ENCODE results near the gene PLEKHA6.
"Not testable (repeated sequence)": the region's sequence is repeated elsewhere in the genome, so short reads cannot be mapped to it uniquely, and the experiment has no call there.

PLEKHA6 gene

DNA sequence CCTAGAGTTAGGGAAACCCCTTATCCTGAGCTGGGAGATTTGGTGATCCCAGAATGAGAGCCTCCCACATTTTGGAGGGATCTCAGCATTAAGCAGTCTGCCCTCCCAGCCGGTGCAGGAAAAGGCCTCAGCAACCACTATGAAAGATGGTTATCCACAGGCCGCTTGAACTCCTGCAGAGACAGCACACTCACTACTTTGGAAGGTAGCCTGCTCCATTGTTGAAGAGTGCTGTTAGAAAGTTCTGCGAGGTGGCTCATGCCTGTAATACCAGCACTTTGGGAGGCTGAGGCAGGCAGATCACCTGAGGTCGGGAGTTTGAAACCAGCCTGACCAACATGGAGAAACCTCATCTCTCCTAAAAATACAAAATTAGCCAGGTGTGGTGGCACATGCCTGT lies 48.8 kb downstream of the PLEKHA6 start:
- DNase-seq = not testable (repeated sequence)

DNA sequence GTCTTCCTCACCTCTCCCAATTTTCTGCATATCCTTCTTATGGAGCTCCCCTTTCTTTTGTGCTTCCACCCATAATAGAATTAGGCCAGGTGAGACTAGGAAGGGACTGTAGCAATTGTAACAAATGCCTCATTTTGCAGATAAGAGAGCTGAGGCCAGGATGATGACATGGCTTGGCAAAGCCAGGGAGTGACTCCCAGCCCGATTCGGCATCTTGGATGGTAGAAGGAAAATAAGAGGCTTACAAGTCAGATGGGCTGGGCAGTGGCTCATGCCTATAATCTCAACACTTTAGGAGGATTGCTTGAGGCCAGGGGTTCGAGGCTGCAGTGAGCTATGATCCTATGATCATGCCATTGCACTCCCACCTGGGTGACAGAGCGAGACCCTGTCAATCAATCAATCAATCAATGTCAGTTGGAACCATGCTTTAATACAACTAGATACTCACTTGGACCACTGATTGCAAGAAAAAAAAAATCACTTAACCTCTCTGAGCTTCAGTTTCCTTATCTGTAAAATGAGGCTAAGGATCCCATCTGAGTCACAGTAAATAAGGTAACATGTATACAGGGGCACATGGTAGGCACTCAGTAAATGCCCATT lies 51.6 kb downstream of the PLEKHA6 start:
- no peak for DNase-seq

DNA sequence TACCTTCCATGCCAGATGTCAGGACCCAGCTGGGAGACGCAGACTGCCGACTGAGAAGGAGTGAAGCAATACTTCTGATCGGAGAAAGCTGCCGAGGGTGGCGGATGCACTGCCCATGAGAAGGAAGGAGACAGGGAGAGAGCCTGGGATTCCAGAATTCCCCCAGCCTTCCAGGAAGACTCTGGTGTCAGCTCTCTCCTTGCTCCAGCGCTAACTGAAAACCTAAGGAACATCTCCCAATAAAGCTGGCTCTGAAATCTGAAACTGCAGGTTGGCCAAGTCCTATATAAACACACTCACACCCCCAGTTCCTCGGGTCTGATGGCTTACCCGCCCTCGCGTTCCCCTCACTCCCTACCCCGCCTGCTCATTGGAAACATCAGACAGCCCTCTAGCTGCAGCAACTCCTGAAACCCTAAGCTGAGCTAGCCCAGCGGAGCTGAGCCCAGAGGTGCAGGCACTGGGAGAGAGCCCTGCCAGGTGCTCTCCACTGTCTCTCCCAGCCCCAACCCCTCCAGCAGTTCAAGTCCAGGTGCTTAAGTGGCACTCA lies 52.3 kb downstream of the PLEKHA6 start:
- no peak for DNase-seq

DNA sequence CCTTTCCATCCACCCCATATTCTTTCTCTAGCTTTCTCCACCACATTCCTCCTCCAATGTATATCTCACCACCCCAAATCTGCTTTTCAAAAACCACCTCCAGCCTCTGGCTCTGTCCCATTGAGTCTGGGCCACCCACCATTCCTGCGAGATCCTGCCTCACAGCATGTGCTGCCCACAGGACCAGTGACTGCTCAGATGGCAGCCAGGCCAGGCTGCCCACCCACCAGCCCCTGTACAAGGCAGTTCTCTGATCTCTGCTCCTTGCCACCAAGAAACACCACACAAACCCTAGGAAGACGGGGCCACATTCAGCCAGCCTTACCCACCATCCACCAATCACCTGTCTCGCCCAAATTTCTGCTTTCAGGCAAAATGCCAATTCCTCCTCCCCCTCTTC lies 53.7 kb downstream of the PLEKHA6 start:
- DNase-seq = no peak

DNA sequence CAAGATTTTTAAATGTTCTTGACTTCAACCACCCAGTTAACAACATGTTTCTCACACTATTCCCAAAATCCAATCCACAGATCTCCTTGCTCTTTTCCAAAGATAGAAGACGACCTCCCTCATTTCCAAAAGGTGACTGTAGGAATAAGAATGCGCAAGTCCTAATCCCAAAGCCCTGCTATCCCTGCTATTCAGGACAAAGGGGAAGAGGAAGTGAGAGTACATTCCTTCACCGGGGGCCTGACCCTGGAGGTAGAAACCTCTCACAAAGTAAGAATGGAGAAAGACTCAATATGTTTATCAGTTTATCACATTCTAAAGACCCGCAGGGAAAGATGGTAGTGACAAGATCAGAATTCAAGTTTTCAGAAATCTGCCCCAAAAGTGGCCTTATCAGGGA lies 55.7 kb downstream of the PLEKHA6 start:
- DNase-seq = no peak

DNA sequence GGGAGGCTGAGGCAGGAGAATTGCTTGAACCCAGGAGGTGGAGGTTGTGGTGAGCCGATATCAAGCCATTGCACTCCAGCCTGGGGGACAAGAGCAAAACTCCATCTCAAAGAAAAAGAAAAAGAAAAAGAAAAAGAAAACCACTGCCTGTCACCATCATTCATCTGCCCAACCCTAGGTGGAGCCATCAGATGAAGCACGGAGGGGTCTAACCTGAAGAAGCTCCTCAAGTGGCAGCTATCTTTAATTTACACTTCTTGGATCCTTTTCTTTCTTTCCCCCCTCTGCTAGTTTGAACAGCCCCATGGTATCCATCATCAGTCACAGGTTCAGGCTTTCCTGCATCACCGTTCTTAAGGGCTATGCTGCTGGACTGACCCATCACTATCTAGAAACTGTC lies 57.0 kb downstream of the PLEKHA6 start:
- no peak for DNase-seq

DNA sequence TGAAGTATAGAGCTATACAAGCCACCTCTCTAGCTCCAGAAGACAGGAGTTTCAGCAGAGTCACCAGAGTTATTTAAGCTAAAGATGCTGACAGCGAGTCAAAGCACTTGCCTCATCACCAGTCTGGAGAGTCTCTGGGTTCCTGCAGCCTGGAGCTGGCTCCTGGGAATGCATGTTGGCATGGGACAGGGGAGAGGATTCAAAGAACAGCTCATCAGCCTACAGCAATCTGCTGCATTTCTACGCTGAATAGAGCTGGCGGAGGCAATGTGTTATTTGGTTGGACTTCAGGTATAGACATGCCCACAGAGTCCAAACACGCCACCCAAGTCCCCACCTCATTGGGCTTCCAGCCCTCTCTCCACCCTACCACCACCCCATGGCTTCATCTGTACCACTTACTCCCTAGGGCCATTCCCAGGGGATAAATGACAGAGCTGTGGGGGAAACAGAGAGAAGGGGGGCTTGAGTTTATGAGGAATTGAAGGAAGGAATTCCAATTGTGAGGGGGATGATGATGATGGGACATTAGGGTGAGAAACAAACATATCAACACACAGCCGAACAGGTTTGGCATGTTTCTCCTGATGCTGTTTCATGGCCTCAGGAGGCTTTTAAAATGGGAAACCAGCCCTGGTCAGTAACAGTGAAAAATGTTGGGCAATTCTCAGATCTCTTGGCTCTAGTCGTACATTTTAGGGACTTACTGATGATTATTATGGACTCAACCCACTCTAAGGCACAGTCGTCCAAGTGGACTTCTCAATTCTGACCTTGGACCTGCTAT lies 58.4 kb downstream of the PLEKHA6 start:
- DNase-seq = no peak

DNA sequence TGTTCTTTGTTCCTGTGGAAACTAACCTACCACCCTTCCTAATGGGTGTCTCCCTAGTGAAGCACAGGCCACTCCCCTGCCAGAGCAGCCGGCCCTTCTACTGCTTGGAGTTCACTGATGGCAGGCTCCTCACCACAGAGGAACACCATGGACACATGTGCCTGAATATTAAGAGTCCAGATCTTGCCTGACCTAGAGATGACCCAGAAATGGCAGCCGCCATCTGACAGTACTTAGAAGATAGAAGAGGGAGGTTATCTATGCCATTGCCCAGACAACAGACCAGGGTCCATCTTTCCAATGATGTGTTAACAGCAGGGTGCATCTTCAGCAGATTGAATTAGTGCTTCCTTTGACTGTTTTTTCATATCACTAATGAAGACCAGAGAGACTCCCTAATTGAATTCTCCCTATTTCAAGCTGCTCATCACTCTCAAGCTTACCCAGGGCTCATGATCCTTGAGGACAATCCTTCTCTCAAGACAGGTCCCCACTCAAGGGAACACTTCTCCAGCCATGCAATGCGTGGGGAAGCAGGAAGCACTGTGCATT lies 59.8 kb downstream of the PLEKHA6 start:
- no peak for DNase-seq

DNA sequence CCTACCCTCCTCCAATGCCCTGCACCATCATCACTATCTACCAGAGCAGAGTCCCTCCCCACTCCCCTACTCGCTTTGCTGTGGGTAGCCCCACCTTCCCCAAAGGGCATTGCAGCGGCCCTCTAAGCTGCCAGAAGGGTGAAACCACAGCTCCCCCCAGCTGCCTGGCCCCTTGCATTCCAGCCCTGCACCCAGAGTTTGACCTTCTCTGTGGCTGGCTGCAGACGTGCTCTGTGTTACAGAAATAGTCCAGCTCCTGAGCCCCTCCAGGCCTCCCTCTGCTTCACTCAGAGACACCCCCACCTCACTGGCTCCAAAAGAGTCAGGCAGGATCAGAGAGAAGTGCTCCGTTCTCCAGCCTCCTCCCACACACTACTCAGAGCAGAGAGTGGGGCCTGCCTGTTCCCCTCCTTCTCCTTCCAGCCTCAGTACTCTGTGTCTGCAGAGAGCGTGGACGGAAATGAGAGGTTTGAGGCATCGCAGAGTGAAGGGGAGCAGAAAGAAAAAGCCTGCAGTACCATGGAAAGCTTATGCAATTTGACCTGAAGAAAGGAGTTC lies 63.2 kb downstream of the PLEKHA6 start:
- DNase-seq = no peak

DNA sequence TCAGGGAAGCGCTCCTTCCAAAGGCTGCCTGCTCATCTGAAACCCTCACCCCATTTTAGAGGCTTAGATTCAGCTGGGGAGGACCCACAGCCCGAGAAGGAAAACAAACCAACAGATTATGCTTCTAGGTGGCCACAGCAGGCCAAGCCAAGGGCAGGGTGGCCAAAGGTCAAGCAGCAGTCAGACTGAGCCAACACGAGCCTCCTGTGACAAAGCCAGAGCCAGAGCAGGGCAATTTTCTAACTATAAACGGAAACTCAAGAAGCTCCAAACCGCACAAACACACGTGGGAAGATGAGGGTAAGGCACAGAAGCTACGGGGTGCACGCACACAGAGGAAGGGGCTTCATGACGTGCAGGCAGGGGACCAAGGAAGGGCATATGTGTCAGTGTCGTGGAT lies 64.1 kb downstream of the PLEKHA6 start:
- no peak for DNase-seq

DNA sequence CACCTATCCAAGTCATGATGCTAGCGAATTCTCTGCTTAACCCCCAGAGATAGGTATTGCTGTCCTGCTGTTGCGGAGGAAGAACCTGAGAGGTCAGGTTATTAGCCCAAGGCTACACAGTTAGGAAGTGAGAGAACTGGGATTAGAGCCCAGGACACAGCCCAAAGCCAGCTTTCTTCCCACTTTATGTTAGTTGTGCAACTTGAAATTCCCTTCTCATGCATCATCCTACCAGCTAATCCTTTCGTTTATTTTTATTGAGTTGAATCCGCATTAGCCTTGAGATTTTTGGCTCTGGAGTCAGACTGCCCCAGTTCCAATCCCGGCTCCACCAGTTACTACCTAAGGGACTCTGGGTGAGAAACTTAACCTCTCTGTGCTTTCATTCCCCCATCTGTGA lies 65.4 kb downstream of the PLEKHA6 start:
- no peak for DNase-seq

DNA sequence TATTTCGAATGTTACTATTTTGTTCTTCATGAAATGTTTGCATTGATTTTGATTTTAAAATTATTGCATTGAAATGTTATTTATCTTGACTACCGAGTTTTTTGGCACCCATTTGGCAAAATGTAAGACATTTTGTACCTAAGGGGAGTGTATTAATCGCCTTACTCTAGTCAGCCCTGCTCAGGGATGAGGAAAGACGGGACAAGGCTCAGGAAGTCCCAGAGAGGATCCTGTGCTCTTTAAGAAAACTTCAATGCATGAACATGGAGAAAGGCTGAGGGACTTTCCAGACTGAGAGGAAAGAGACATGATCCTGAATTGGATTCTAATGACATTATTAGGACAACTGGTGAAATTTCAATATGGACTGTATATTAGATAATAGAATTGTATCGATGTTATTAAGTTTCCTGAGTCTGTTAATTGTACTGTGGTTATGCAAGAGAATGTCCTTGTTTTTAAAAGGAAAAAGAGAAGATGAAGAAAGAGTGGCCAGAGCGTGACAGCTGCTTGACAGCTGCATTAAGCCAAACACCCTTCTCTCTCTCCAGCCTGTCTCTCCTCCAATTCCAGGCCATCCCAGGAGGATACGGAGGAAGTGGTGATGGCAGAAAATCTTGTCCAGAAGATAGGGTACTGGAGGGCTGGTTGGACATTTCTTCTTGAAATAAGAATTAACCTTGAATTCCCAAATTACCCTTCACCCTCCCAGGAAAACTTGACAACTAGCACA lies 66.0 kb downstream of the PLEKHA6 start:
- DNase-seq = no peak

DNA sequence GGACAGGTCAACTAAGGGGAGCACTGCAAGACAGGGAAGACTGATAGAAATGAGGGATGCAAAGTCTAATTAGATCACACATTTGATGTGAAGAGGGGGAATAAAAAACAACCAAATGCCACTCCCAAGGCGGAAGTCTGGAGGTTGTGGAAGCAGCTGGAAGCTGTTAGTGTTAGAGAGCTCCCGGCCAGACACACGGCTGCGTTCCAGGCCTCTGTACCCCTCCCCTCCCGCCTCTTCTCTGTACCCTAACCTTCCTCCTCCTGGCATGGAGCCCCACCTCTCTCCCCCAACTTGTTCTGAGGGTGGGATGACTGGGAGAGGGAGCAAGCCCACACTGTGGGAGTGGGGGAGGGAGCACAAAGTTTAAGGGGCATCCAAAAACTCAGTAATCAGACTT lies 67.0 kb downstream of the PLEKHA6 start:
- no peak for DNase-seq

DNA sequence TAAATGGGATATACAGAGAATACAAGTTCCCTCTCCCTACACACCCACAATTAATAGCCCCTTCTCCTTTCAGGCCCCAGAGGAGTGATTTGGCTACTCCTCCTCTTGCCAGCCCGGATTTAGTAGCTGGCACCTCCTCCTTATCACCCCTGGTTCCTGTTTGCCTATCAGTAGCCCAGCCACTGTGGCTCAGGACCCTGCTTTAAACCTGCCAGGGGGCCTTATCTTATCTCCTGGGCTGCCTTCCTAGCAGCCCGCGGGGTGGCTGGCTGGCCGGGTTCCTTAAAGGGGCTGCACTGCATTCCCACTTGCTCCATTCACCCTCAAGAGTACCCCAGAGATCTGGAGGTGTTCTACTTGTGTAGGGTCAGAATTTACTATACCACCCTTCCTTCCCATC lies 70.4 kb downstream of the PLEKHA6 start:
- no peak for DNase-seq

DNA sequence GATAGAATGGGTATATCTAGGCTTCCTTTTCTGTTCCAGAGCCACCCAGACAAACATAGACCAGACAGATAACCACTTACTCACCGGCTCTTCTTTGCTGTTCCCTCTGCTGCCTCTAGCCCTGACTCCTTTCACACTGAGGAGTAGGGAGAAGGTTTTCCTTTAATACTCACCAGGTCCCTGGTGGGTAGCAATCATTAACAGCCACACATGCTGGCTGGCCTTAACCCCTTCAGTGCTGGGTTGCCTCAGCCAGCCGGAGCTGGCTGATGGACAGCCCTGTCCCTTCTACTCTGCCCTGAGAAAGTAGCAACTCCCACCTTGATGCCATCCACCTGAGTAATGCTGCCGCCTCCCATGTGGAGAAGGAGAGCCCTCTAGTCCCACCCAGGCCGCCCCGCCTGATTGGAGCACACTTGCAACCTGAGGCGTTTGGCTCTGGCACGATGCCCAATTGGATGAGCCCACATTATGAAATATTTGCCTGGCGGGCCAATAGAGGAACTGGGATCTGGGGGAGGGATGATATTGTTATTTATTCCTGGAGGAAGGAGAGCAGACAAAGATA lies 71.6 kb downstream of the PLEKHA6 start:
- no peak for DNase-seq

DNA sequence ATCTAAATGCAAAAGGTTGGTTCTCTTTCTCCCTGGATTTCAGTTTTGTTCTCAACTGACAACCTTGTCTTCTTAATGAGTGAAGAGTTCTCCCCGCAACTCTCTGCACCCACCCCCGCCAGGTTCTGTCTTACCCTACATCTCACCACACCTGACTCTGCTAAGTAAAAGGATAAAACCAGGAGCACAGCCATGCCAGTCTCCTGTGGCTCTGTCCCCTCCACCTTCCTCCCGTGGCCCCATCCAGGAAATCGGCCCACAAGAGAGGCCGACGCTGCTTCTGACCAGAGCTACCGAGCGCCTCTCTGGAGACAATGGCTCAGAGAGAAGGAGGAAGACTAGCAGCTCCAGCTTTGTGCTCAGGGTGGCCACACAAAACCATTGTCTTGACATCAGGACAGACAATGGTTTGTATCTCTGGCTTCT lies 72.2 kb downstream of the PLEKHA6 start:
- DNase-seq = no peak

DNA sequence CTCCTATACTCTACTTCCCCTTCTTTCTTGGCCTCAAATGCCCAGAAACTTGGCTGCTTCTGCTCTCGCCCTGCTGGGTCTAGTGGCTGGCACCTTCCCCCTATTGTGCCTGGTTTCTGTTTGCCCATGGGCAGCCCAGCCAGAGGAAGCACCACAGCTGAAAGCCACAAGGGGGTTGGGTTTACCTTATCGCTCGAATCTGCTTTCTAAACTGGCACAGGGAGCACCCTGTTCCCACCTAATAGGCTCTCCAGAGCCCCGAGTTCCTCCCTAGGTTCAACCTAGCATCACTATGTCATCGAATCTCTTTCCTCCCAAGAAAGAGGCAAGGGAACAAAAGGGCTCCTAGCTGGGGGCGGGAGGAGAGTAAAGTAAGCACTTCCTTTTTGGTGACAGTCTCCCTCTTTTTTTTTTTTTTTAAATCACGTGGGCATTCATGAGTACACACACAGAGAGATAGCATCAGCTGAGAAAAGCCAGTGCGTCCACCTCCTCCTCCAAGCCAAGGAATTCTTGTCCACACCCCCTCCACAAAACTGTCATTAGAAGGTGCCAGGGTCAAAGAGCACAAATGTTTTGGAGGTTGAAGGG lies 72.8 kb downstream of the PLEKHA6 start:
- DNase-seq = peak; percentile 52

DNA sequence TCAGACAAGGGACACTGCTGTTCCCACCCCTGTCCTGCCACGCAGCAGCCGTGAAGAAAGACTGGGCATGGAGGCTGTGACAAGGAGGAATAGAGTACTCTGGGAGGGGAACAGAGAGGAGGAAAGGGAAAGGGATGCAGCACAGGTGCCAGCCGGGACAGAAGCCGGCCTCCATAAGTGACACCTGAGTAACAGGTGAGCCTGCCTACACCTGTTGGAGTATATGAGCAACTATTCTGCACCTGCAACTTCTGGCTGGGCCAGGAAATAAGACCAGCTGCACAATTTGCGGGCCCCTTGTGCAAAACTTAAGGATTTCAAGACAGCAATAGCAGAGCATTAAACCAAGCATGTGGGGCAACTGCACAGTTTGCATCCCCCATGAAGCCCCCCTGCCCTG lies 73.4 kb downstream of the PLEKHA6 start:
- DNase-seq = no peak

DNA sequence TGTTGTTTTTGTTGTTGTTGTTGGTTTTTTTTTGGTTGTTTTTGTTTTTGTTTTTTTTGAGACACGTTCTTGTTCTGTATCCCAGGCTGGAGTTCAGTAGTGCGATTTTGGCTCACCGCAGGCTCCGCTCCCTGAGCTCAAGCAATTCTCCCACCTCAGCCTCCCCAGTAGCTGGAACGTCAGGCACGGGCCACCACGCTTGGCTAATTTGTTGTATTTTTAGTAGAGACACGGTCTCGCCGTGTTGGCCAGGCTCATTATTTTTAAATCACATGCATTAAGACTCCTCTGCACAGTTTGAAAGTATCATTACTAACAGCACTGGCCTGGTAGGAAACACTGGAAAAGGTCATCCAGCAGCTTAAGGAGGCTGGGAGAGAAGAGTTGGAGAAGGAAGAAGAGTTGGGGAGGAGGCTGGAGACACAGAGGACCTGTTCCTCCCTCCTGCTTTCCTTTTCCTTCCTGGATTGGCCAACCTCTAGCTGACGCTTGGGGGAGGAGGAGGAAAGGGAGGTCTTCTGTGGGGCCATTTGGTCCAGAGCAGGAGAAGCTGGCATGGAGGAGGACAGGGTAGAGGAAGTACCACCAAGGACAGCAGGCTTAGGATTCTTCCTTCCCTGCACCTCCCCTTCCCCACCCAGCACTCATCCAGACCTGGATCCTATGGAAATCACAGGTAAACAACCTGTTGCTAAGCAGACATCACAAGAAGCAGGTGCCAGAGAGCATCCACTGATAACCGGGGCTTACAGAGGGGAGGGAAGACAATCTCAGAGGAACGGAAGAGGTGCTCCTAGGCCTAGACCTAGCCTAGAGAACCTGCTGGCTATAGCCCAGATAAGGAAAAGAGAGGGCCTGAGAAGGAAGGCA lies 74.1 kb downstream of the PLEKHA6 start:
- DNase-seq = no peak

DNA sequence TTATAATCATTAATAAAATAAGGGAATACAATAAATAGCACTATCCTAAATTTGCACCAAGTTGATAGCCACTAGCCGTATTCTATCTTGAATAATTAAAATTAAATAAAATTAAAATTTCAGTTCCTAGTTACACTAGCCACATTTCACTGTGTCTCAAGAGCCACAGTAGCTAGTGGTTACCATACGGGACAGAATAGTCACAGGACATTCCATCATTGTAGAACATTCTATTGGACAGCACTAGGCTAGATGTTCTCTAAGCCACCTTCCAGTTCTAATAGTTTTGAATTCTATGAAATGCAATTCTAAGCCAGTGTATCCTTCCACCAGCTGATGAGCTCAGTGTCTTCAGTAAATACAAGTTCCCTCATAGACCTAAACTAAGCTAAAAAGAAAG lies 74.8 kb downstream of the PLEKHA6 start:
- no peak for DNase-seq
